HS-27A (cell line): Measurements from ENCODE around the gene TRMT10C.
"Not testable (repeated sequence)": the region's sequence is repeated elsewhere in the genome, so short reads cannot be mapped to it uniquely, and the experiment has no call there.

Experiments used
- DNase-seq: peaks from one replicate; pipeline ENCODE4 v3.0.0-alpha.2; 2012; ENCODE audit warnings: low read depth, missing footprints

The TRMT10C gene

GRCh38 chr3:101548527-101549105 lies 13.1 kb upstream of the TRMT10C start:
- DNase-seq, result no peak

DNA sequence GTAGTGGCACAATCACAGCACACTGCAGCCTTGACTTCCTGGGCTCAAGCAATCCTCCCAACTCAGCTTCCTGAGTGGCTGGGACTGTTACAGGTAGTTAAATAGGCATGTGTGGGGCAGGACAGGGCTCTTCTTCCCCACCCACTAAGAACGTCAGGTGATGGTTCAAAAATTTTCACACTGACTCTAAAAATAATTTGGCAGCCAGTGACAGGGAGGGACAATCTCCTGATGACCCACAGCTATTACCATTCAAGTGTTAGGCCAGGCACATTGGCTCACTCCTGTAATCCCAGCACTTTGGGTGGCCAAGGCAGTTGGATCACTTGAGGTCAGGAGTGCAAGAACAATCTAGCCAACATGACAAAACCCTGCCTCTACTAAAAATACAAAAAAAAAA lies 12.2 kb upstream of the TRMT10C start:
- DNase-seq, result no peak

GRCh38 chr3:101551359-101552081 lies 10.1 kb upstream of the TRMT10C start:
- DNase-seq, result not testable (repeated sequence)

- DNase-seq, result not testable (repeated sequence)
Observed at GRCh38 chr3:101553381-101553780, 8.3 kb upstream of the TRMT10C start.

GRCh38 chr3:101556064-101556463 lies 5.6 kb upstream of the TRMT10C start:
- DNase-seq, result no peak

DNA sequence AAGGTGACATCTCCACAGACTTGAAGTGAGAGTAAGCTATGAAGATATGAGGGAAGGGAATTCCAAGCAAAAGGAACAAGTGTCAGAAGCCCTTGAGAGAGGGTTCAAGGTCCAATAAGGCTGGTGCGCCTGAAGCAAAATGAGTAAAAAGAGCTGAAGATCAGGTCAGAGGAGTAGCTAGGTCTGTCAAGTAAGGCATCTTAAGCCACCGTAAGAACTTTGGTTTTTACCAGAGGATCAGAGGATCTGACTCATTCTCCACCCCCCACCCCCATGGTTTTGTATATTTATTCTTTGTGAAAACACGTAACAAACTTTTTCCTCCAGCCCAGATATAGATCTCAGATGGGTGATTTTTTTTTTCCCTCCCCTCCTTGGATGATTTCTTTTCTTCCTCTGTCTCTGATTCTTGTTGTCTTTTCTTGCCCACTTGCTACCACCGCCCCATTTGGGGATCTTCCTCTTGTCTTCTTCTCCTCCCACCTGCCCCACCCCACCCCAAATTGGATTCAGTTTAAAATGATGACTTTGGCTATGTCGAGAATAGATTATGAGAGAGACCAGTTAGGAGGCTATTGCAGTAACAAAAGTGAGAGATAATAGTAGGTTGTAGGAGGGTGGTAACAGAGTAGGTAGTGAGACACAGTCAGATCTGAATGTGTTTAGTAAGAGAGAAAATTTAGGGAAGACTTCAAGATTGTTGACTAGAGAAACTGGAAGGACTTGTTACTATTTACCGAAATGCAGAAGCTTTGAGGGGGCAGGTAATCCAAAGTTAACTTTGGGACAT lies 6.1 kb downstream of the TRMT10C start:
- no peak for DNase-seq

- no peak for DNase-seq
Observed at GRCh38 chr3:101571028-101571895, 9.6 kb downstream of the TRMT10C start.

GRCh38 chr3:101573449-101574387 lies 12.1 kb downstream of the TRMT10C start, which contains the start of gene PCNP:
Gene PCNP (plus strand): TSS chr3:101574180. CDS start chr3:101574216, 36 bp downstream.
- peak; percentile 99 for DNase-seq

DNA sequence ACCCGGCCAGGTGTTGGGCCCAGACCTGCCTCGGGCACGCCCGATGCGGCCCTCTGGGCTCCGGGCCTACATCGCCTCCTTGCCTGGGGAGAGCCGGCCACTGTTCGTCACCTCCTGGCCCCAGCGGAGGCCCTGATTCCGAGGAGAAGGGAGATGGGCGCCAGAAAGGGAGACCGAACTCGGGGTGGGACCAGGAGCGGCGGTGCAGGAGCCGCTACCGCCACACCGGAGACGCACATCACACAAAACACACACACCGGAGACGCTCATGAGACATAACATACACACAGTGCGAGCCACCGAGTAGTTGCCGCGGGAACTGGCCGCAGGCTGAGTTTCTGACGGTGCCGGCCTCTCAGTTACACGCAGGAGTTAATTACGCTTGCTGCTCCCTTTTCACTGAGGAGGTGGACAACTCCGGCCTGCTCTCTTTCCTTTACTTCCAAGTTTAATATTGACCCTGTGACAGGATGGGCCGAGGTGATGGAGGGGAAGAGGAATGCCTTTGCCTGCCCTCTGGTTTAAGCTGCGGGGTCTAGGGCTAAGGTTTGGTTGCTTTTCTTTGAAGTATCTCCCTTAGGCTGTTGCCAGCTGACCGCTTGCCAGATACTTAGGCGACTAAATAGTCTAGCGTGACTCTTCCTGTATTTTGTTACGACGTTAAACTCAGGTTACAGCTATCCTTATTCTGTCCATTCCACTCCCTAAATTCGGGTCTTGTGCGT lies 12.9 kb downstream of the TRMT10C start:
- peak; percentile 51 for DNase-seq

- DNase-seq, result no peak
Observed at GRCh38 chr3:101577286-101577685, 15.6 kb downstream of the TRMT10C start.

GRCh38 chr3:101588616-101589015 lies 26.9 kb downstream of the TRMT10C start:
- DNase-seq, result no peak

DNA sequence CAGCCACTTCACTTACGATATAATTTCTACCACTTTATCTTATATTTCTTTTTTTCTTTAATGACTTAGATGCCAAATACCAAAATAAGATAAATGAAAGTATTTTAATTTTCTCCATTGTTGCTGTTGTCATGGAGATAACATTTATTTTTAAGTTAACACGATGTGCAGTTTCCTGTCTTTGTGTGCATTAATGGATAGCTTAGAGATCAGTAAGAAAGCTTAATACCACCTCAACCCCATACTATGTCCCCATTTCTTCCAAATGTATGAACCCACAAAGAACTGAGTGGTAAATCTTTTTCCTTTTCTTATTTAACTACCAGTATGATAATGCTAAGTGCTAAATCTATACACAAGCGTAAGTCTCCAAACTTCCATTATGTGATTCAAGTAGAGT lies 29.4 kb downstream of the TRMT10C start:
- DNase-seq, result no peak

- no peak for DNase-seq
Observed at GRCh38 chr3:101602731-101603130, 41.1 kb downstream of the TRMT10C start.

- DNase-seq, result no peak
Observed at GRCh38 chr3:101603184-101603583, 41.5 kb downstream of the TRMT10C start.

DNA sequence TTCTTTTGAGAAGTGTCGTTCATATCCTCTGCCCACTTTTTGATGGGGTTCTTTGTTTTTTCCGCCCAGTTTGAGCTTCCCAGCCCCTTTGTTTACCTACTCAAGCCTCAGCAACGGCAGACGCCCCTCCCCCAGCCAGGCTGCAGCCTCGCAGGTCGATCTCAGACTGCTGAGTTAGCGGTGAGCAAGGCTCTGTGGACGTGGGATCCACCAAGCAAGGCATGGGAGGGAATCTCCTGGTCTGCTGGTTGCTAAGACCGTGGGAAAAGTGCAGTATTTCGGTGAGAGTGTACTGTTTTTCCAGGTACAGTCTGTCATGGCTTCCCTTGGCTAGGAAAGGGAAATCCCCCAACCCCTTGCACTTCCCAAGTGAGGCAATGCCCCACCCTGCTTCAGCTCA lies 43.7 kb downstream of the TRMT10C start:
- DNase-seq, result not testable (repeated sequence)

- no peak for DNase-seq
Observed at GRCh38 chr3:101611023-101611422, 49.4 kb downstream of the TRMT10C start.

DNA sequence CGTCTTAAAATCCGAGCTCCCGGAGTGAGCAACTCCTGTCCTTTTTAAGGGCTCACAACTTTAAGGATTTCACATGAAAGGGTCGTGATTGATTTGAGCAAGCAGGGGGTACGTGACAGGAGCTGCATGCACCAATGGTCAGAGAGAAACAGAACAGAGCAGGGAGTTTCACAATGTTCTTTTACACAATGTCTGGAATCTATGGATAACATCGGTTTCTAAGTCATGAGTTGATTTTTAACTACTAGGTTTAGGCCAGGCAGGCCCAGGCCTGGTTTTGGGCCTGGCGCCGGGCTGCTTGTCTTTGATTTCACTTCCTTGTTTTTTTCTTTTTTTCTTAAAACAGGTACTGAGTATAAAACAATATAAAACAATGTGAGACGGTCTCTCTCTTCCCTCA lies 51.3 kb downstream of the TRMT10C start:
- DNase-seq, result not testable (repeated sequence)

GRCh38 chr3:101615525-101615924 lies 53.9 kb downstream of the TRMT10C start:
- no peak for DNase-seq
